NCI-H2171 (cell line): ENCODE data around the gene RUNX1.
"Not testable (repeated sequence)": the region's sequence is repeated elsewhere in the genome, so short reads cannot be mapped to it uniquely, and the experiment has no call there.

ENCODE experiments used
- DNase-seq: peaks from one replicate; lab custom pipeline; 2025; lab: John Stamatoyannopoulos, UW

The RUNX1 gene

DNA sequence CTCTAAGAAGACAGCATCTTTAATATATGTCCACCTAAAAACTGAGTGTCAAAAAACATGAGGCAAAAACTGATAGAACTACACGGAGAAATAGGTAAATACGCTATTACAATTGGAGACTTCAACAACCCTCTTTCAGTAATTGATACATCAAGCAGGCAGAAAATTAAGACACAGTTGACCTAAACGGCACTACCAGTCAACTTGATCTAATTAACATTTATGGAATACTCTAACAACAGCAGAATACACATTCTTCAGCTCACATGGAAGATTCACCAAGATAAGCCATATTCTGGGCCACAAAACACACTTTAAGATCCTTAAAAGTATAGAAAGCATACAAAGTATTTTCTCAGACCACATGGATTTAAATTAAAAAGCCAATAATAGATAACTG, 242.7 kb downstream of the RUNX1 start:
- DNase-seq: no peak

DNA sequence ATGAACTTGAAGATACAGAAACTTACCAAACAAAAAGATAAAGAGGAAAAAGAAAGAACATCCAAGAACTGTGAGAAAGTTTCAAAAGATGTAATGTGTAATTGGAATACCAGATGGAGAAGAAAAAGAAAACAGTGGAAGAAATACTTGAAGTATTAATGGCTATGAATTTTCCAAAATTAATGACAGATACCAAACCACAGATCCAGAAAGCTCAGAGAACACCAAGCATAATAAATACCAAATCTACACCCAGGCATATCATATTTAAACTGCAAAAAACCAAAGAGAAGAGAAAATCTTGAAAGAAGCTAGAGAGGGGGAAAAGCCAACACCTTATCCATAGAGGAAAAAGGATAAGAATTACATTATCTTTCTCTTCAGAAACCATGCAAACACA, 243.9 kb downstream of the RUNX1 start:
- DNase-seq: no peak

DNA sequence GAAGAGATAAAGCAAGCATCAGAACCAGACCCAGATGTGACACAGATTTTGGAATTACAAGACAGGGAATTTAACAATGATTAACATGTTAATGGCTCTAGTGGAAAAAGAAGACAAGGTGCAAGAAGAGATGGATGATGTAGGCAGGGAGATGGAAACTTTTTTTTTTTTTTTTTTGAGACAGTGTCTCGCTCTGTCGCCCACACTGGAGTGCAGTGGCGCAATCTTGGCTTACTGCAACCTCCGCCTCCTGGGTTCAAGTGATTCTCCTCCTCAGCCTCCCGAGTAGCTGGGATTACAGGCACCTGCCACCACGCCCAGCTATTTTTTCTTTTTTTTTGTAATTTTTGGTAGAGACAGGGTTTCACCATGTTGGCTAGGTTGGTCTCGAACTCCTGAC, 244.5 kb downstream of the RUNX1 start:
- not testable (repeated sequence) for DNase-seq

DNA sequence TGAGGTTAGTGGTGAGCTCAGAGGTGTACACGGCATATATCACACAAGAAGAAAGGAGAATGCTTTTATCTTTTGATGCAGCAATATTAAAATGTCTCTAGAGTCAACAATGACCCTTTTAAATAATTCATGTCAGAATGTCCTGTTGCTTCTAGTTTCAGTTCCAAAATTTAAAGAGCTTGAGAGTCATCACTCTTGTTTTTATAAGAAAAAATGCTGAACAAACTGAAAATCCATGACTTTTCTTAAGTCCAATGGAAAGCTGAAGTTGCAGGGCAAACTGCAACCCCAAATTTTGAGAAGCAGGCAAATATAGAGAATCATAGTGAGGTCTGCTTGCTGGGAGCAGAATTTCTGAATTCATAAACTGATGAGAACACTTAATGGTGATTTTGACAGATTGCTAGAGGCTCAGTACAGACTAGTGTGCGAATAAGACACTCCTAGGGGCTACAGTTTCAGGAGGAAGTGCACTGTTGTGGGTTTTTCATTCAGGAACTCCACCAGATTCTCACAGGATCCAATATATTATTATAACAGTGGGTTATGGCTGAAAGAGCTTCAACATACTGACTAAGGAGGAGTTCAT, 245.2 kb downstream of the RUNX1 start:
- no peak for DNase-seq

DNA sequence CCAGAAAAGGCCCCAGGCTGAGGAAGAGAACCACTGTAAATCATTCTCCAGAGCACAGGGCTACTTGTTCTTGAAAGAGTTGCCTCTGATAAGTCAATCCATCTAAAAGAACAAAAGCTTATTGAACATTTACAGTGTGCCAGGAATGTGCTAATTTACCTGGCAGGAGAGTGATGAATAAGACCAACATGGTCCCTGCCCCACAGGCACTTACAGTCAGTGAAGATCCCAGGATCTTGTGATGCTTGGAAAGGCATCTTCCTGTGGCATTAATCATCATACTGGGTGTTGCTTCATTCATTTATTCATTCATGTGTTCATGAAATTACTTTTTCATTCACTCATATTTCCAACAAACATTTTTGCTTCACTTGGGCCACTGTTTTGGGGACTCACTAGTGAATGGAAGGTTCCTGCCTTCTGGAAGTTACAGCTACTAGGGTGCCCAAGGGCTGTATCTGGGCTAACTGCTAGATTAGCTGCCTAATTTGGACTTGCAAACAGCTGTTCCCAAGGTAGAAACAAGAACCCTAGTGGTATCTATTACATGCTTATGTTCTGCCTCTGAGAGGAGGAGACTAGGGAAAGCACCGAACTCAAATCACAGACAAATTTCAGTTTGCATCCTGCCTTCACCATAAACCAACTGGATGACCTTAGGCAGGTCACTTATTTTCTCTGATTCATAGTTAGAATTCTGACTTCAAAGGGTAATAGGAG, 246.8 kb downstream of the RUNX1 start:
- no peak for DNase-seq

DNA sequence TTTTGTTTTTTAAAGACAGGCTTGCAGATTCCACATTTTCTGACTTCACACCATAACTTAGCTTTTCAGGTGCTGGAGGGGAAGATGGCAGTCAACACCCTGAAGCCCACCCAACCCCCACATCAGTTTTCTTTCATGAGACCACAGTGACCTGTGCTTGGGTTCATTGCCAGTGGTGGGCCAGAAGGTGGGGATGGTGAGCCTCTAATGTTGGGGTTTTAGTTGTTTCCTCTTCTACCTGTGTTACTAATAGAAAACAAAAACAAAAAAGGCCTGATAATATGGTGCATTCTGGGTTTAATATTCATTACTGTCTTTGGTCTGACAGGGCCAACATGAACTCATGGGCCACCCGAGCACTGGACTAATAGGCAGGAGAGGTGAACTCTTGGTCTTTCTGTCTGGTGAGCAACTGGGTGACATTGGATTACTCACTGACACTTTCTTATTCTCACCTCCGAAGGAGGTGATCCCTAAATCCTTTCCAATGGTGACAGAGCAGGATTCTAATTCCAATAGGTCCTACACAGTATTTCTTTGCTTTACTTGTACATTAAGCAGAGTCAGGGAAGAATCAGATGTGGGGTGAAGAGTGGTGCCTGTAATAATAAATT, 247.5 kb downstream of the RUNX1 start:
- DNase-seq: no peak

DNA sequence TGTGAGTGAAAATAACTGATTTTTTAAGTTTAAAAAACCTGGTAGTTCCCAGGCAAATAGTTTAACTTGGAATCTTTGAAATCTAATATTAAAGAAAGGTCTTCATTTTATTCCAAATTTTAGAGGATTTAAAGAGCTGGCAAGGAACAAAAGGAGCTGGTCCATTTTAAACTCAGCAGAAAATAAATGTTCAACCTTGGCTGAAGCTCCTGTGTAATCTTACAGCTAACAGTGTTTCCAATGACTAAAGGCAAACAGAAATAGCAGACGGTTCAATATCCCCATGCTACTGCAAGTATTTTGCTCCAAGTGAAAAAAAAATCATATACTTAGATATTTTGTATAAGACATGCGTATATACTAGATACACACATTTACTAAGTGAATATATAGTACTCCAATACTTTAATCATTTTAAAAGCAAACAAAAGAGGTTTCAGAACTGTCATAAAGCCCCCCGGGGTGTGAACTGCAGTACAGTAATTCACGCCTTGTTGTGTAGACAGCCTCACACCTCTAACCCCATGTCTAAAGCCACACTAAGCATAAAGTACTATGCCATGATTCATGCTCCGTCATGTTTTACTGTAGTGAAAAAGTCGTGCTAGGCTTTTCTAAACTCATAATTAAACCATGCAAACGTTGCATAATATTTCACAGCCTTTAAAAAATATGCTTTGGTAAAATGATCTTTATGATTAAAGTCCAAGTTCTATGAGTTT, 248.1 kb downstream of the RUNX1 start:
- no peak for DNase-seq

DNA sequence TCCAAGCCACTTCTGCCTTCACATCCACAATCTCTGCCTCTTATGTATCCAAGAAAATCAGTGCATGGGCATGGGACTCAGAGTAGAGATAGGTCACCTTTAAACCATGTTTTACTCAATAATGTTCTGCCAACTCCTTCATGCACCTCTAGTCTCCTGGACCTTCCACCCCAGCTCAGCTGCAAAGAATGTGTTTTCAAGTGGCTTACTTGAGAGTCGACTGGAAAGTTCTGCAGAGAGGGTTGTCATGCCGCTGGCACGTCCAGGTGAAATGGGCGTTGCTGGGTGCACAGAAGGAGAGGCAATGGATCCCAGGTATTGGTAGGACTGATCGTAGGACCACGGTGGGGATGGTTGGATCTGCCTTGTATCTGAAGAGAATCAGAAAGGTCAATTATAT, 250.0 kb downstream of the RUNX1 start:
- DNase-seq: no peak

DNA sequence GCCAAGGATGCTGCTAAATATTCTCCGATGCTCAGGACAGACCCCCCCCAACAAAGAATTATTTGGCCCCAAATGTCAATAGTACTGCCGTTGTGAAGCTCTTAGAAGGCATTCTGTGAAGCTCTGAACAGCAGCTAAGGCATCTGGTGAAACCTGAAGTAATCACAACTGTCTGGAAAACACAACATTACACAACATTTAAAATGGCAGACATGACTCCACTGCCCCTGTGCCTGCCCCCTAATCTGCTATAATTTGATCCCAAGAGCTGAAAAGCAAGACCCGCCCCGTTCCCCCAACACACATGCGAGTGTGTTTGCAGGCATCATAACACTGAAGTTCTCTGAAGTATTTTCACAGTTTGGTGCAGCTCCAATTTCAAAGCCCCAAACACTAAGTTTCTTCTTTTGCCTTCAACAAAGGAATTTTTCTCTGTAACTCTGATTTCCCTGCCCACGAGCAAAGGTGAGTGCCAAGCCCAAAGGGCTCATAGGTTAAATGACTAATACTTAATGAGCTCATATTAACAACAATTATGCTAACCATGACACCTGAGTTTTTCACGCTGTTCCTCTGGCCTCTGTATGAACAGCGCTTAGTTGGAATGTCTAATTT, 251.1 kb downstream of the RUNX1 start:
- no peak for DNase-seq

DNA sequence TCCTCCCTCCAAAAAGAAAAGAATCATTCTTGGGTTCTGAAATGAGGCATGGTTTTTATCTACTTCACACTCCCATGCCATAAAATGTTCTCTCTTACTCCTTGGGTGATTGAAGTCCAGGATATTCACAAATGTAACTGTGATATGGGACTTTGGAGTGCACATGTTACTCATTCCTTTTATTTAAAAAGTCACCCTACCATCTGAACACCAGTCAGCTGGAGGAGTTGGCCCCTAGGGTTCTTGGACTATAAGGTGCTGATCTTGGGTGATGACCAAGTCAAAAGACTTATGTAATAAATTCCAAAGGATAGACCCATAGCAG, 251.9 kb downstream of the RUNX1 start:
- DNase-seq: no peak

DNA sequence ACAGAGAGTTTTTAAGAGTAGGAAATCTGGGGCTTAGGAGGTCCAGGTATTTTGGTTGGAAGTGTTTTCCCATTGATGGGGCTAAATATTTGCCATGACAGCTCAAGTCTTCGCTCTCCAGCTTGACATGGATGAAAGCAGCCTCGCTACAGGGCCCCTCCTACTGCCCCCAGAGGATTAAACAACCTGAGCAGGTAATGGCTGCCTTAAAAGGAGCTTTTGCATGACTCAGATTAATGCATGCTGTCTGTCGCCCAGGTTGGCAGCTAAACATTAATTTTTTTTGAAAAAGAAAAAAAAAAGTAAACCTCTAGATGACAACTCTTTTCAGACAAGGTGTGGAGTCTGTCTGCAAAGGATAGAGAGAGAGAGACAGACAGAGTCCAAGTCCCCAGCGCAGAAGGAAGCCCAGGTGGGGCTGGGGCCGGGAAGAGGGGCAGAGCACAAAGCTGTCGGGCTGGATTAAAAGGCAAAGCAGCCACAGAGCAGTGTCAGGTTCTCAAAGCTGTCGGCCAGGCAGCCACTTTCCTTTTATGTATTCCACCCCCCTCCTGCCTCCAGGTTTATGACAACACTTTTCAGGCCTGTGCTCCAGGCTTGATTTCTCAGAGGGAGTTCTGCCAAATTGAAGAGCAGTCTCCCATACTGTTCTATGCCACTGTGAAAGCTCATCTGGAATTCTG, 252.4 kb downstream of the RUNX1 start:
- peak; percentile 81 for DNase-seq

DNA sequence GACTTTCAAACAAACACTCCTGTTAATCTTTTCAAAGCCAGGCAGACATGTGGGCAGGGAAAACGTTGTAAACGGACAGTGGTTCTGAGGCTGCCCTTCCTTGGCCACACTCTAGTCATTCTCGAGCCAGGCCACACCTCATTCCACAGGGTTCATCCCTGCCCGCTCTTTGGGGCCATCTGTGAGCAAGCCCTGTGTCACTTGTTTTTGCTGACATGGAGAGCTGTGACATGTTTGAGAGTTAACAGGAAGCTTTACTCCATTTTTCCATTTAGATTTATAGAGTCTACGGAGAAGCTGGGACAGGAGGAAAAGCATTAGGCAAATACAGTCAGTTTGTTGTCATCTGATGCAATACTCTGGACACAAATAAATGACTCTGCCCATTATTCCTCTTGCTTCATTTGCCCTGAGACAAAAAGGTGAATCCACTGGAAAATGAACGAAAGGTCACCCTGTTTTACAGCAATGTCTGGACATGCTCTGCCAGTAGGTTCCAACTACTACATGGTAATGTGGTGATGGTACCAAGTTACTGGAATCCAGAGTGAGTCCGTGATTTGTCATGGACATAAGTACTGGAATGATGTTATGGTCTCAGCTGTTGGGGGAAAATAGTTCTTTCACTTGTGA, 253.4 kb downstream of the RUNX1 start:
- no peak for DNase-seq

DNA sequence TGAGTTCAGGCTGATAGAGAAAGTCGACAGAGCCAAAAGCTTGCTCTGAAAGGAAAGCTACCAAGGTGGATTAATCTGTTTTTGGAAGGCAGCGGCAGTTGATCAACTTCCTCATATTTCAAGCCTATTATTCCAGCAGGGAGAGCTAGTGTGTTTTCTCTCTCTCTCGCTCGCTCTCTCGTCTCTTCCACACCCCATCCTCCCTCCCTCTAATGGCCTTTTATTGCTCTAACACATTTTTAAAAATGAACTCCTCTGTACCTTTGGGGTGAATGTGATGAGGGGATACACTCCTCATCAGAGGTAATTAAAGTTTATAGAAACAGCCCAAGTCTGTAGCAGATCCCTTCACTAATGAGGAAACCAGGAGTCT, 253.9 kb downstream of the RUNX1 start:
- DNase-seq: no peak

DNA sequence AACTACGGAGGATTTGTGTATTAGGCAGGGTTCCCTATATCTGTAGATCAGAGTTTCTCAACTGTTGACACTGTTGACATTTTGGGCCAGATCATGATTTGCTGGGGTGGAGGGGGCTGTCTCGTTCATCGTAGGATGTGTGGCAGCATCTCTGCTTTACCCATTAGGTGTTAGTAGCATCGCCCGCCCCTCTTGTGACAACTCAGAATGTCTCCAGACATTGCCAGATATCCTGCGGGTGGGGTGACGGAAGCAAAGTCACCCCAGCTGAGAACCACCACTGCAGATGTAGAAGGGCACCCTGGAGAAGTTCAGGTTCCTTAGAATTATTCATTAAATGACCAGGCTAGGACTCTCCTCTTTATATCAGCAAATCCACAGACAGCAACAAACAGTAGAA, 254.4 kb downstream of the RUNX1 start:
- DNase-seq: no peak

DNA sequence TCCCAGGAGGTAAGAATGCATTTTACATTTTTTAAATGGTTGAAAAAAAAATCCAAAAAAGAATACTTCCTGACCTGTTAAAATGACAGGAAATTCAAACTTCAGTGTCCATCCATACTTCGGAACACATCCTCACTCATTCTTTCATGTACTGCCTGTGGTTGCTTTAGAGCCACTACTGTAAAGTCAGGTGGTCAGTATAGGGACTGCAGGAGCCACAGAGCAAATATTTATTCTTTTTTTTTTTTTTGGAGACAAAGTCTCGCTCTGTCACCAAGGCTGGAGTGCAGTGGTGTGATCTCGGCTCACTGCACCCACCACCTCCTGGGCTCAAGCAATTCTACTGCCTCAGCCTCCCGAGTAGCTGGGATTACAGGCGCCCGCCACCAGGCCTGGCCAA, 255.6 kb downstream of the RUNX1 start:
- no peak for DNase-seq

DNA sequence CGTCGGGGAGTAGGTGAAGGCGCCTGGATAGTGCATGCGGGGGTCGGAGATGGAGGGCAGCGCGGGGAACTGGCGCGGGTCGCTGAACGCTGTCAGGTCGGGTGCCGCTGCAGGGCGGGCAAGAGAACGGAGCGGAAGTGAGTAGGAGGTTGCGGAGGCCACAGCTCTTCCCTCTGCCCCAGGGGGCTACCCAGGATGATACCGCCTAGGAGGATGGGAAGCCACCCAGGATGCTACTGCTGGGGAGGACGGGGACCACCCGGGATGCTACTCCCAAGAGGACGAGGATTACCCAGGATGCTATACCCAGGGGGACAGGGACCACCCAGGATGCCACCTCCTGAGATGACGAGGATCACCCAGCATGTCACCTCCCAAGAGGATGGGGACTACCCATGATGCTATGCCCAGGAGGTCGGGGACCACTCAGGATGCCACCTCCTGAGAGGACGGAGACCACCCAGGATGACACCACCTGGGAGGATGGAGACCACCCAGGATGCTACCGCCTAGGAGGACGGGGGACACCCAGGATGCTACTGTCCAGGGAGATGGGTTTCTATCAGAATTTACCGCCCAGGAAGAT, 256.5 kb downstream of the RUNX1 start:
- DNase-seq: no peak

DNA sequence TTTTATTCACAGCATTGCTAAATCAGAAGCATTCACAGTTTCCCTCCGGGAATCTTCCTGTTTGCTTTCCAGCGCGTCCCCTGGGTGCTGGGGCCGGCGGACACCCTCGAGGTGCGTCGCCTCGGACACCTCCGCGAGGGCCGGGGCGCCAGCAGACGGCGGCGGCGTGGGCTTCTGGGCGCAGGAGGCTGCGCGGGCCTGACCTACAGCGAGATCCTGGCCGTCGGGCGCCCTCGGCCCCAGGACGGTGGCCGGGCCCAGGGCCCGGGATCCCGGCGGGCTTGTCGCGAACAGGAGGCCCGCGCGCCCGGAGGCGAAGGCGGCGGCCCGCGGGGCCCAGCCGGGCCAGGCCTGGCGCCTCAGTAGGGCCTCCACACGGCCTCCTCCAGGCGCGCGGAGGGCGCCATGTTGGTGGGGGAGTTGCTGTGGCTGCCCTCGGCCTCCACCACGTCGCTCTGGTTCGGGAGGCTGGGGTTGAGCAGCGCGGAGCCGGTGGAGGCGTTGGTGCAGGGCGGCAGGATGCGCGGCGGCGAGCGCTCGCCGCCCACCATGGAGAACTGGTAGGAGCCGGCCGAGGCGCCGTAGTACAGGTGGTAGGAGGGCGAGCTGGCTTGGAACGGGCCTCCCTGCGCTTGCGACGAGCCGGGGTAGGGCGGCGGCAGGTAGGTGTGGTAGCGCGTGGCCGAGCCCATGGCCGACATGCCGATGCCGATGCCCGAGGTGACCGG, 257.2 kb downstream of the RUNX1 start:
- DNase-seq: no peak

DNA sequence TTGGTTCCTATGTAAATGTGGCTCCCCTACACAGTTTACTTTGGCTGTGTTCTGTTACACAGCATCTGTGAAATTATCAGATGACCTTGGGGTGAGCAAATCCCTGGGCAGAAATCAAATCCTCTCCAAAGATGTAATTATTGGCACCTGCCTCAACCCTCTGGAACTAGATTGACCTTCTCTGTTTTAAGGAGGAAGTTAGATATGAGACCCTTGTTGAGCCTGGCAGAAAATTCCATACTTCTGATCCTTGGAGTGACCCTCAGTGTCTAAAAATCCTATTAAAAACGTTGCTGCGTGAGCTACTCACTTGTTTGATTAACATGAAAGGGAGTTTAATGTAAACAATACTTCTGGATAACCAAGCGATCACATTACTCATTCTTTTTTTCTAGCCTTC, 258.3 kb downstream of the RUNX1 start:
- no peak for DNase-seq

DNA sequence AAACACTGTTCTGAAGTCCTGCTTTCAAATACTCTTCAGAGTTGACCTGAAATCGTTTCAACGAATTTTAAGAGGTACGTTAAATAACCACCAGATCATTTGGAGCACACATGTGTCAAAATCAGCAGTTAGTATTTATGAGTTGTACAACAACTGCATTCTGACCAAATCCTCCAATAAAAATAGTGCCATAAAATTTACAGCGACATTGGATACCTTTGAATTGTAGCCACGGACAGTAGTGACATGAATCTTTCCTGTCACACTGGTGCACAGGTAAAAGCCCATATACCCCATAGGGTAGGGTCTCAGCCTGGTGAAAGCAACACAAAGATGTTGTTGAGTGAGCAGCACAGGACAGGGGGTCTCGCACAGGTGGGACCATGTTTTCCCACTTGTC, 258.8 kb downstream of the RUNX1 start:
- no peak for DNase-seq

DNA sequence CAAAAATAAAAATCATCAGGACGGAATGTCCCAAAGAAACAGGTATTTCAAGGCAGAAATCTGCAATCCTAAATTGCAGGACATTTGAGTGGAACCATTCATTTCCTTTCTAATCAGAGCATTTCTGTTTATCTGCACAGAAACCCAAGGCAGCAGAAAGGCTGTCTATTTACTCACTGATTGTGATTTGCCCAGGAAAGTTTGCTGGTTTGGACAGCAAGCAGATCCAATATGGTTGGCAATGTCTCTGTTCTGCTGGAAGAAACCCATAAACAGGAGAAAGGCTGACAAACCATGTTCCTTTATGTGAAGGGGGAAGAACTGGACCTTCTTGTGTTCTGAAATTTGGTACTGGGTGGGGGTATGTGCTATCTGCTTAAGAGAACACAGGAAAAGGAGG, 260.2 kb downstream of the RUNX1 start:
- DNase-seq: no peak

DNA sequence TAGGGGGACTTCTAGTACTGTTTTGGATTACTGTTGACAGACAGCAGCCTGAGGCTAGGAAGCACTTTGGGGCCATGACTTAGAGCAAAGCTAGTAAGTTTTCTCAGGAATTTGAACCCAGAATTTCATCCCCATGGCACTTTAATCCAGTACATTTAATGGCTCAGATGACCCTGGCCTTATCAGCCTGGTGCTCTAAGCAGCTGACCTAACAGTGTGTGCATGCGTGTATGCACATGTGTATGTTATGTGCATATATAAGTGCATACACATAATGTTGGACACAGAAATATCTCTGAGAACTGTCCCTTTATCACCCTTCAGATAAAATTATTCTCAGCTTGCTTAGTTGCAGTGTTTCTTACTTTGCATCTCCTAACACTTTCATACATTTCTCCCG, 265.3 kb downstream of the RUNX1 start:
- no peak for DNase-seq
